NCI-H2081 treated with DMSO at 0.1 percent for 48 hours (cell line): ENCODE data around the gene USP22.
A peak's percentile ranks its signal among the peaks of the same experiment; 100 is the strongest.

Experiments
- DNase-seq: peaks from one replicate; lab custom pipeline; 2025; lab: John Stamatoyannopoulos, UW

The USP22 gene

DNA sequence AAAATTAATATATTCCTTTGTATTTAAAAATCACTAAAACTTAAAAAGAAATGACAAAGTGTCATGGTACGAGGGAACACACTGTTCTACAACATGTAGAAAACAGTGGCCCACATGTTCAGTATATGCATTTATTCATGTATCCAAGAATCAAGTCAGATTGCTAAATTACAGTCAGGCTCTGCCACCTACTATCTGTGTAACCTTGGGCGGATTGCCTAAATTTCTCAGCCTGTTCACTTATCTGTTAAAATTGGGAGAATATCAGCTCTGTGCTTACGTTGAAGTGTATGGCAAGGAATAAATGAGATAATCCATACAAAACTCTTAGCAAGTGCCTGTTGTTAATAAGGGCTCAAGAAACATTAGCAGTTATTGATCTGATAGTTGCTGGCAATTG lies 3.4 kb upstream of the USP22 start:
- no peak for DNase-seq

- no peak for DNase-seq
Observed at GRCh38 chr17:21044971-21045370, 2.2 kb upstream of the USP22 start.

- DNase-seq, result peak; percentile 74
Observed at GRCh38 chr17:21043296-21044232, 753 bp upstream of the USP22 start.

DNA sequence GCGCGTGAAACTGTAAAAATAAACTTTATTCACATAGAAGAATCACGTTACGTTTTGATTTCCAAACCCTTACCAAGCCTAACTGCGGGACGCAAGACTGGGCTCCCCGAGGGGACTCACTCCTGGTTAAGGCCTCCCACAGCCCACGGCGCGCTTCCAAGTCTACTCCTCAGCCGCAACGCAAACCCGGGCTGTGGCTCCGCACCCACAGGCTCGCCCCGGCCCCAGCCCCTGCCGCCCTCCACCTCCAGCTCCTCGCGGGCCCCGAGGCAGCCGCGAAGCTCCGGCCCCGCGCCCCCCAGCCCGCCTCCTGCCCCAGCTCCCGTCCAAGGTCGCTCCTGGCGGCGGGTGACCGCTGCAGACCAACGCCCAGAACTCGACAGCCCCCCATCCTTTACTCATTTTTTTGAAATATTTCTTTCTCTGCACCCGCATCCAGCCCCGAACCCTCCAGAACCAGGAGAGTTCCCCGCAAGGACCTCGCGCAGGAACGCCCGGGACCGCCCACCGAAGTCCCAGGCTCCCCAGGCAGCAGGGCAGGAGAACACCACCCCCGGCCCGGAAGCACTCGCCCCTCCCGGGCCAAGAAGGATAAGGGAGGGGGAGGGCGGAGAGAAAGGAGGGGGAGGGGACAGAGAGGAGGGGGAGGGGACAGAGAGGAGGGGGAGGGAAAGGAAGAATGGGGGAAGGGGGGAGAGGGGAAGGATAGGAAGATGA lies 912 bp downstream of the USP22 start:
- no peak for DNase-seq

GRCh38 chr17:21039839-21040575 lies 2.8 kb downstream of the USP22 start:
- no peak for DNase-seq

DNA sequence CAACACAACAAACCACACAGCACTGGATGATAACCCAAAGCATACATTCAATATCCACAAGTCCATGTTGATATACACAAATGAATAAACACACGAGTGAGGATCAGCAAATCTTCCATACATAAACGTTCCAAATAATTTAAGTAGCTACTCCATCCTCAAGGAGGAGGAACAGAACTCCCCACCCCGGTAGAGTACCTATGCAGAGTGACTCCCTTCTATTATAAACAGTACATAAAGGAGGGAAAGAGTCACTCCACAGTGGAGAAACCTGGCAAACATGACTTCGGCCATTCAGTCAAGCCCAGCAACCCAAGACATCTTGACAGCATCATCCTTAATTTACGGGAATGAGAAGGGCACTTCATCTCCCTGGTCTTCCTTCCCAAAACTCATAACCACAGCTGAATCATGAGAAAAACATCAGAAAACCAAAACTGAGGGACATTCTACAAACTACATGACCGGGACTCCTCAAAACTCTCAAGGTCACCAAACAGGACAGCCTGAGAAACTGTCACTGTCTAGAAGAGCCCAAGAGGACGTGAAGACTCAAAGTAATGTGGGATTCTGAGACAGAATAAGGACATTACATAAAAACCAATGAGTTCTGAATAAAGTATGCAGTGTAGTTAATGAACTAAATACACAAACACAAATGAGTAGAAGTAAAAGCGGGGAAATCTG lies 5.6 kb downstream of the USP22 start:
- no peak for DNase-seq

- no peak for DNase-seq
Observed at GRCh38 chr17:21036361-21036881, 6.4 kb downstream of the USP22 start.

DNA sequence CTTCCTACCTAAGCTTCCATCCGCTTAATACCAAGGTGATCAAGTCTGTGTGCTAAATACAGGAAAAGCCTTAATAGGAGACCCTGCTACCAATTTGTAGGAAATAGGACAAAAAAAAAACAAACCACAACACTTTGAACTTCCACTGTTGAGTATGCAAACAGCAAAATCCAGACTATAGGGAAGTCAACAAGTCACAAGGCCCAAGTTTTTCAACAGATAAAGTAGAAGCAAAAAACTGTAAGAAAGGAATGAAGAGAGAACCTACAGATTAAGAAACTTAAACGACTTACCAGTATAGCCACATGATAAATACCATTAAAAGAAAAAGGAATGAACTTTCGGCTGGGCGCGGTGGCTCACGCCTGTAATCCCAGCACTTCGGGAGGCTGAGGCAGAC lies 7.4 kb downstream of the USP22 start:
- DNase-seq, result no peak

GRCh38 chr17:21034340-21035235 lies 8.2 kb downstream of the USP22 start:
- DNase-seq, result no peak

DNA sequence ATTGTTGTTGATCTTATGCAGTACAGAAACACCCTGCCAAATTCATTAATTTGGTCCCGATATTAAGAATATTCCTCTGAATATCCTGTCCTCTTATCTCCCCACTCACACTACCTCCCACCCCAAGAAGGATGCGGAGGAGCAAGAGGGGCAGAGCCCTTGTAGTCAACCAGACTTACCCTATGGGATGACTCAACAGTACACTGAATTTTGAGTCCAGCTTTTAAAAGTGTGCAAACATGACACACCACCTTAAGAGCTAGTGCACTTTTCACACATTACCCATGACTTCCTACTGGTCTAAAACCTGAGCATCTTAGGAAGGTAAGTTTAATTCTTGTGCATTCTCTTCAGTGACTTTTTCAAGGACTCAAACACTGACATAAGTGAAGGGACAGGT lies 9.5 kb downstream of the USP22 start:
- DNase-seq, result no peak

GRCh38 chr17:21031756-21032396 lies 10.9 kb downstream of the USP22 start:
- no peak for DNase-seq

DNA sequence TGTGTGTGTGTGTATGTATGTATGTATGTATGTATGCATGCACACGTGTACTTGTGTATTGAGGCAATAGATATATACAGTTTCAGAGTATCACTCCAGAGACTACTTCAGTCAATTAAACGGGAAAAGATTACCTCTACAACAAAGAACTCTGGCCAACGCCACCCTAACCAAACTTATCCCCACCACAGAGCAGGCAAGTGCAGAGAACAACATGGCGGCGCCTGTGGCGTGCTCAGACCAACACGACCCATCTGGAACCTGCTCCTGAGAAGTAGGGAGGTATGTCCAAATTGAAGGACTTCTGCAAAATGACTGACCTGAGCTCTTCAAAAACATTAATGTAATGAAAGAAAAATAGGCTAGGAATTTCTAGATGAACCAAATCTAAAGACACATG lies 12.4 kb downstream of the USP22 start:
- DNase-seq, result no peak

DNA sequence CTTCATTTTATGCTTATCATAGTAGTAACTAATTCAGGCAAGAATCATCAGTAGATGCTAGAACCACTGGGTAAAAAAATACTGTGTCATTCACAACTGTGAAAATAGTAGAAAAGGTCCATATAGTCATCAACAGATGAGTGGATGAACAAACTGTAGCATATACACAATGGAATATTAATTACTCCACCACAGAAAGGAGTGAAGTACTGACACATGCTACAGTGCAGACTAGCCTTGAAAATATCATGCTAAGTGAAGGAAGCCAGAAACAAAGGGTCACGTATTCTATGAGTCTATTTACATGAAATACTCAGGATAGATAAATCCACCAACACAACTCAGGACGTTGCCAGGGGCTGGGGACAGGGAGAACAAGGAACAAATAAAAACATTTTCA lies 13.3 kb downstream of the USP22 start:
- no peak for DNase-seq

GRCh38 chr17:21029036-21029435 lies 13.8 kb downstream of the USP22 start:
- no peak for DNase-seq

DNA sequence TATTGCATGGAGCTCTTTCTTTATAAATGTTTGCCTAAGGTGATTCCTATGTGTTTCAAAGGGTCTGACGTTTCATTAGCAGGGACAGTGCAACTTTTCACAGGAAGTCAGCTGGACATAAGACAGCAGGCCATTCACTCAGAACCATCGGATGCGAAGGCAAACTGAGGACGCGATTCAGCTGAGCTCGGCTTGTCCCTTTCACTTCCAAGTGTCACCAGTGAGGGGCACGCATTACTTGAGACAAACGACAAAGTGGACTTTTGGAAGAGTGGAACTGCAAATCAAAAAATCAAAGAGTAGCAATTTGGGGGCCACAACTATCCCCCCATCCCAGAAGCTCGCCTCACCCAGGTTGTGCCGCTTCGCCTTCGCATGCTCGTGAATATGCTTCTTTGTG lies 14.6 kb downstream of the USP22 start:
- no peak for DNase-seq

- DNase-seq, result no peak
Observed at GRCh38 chr17:21027031-21027430, 15.8 kb downstream of the USP22 start.

DNA sequence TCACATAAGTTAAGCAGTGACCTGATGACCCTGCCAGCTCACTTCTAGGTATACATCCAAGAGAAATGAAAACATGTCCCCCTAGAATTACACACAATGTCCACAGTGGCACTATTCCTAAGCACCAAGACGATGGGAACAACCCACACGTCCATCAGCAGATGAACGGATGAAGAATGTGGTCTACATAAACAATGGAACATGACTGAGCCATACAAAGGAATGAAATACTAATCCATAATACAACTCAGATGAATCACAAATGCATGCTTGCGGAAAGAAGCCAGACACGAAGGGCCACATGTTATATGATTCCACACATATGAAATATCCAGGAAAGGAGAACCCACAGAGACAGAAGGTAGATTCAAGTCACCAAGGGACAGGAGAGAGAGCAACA lies 17.4 kb downstream of the USP22 start:
- DNase-seq, result no peak

DNA sequence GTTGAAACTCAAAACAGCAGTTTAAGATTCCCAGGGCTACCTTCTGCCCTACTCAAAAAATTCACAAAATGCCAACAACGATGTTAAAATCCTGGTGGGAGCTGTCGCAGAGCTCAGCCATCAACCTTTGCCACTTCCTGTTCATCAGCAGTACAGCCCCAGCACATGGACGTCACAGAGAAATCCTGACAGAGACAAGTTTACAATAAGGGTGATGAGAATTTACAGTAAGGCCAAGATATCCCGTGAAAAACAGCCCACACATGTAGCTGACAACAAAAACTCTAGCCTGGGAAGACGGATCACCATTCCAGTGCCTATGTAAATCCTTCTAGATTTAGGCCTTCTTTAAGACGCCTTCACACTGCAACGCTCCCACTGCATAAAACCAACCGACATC lies 18.8 kb downstream of the USP22 start:
- no peak for DNase-seq

- DNase-seq, result no peak
Observed at GRCh38 chr17:21021208-21021803, 21.5 kb downstream of the USP22 start.

GRCh38 chr17:21020622-21021021 lies 22.2 kb downstream of the USP22 start:
- DNase-seq, result no peak
